Right renal pelvis (tissue), 4 donors: ENCODE data around the gene ELANE. TPM values are rescaled to one million over a fixed set of nuclear protein-coding genes. Genes with fewer than 3 reads are reported as not detected.

Experiments
- DNase-seq, 4 donors: peaks; one replicate each; pipeline ENCODE4 v3.0.0-alpha.2; 2013; ENCODE audit warnings: low read depth in 4 of 4, low spot score in 3 of 4, missing footprints in 1 of 4
- polyA plus RNA-seq, 4 donors: library from polyadenylated mRNA; unstranded; fragments of 120-200 nt; gene quantifications; one replicate each; pipeline ENCODE4 v1.2.1, GENCODE V29; 2013; ENCODE audit not compliant: insufficient read length in 4 of 4

Gene ELANE
- polyA plus RNA-seq, 4 donors: 0.18 to 0.96 (median 0.64) TPM; not detected in 1

GRCh38 chr19:858868-859843 lies 7.1 kb downstream of the ELANE start, which contains the start of gene CFD:
Gene CFD, plus strand, starts transcription at chr19:859664. Its CDS starts 26 bp downstream, at chr19:859690.
- DNase-seq: no peak

GRCh38 chr19:861141-861755 lies 9.1 kb downstream of the ELANE start:
- no peak for DNase-seq

- DNase-seq: no peak
Measured at GRCh38 chr19:861756-862580, 9.9 kb downstream of the ELANE start.

GRCh38 chr19:862581-863314 lies 10.6 kb downstream of the ELANE start:
- no peak for DNase-seq

GRCh38 chr19:863315-863620 lies 11.2 kb downstream of the ELANE start:
- DNase-seq: no peak

GRCh38 chr19:866769-867300 lies 14.7 kb downstream of the ELANE start:
- DNase-seq: no peak

GRCh38 chr19:867301-867793 lies 15.2 kb downstream of the ELANE start:
- DNase-seq: no peak

GRCh38 chr19:867855-868457 lies 15.9 kb downstream of the ELANE start:
- no peak for DNase-seq

- no peak for DNase-seq
Measured at GRCh38 chr19:868458-869244, 16.5 kb downstream of the ELANE start.

- DNase-seq: no peak
Measured at GRCh38 chr19:869245-870177, 17.4 kb downstream of the ELANE start.

GRCh38 chr19:870314-870713 lies 18.2 kb downstream of the ELANE start:
- DNase-seq: no peak

GRCh38 chr19:870963-871401 lies 18.9 kb downstream of the ELANE start:
- DNase-seq: no peak

GRCh38 chr19:871446-872265 lies 19.6 kb downstream of the ELANE start:
- DNase-seq: no peak

GRCh38 chr19:872266-872951 lies 20.3 kb downstream of the ELANE start:
- DNase-seq: no peak

- DNase-seq: no peak
Measured at GRCh38 chr19:873084-873483, 21.0 kb downstream of the ELANE start.

- no peak for DNase-seq
Measured at GRCh38 chr19:873561-874041, 21.5 kb downstream of the ELANE start.
